ENCODE results near the gene SON.

SON gene

DNA sequence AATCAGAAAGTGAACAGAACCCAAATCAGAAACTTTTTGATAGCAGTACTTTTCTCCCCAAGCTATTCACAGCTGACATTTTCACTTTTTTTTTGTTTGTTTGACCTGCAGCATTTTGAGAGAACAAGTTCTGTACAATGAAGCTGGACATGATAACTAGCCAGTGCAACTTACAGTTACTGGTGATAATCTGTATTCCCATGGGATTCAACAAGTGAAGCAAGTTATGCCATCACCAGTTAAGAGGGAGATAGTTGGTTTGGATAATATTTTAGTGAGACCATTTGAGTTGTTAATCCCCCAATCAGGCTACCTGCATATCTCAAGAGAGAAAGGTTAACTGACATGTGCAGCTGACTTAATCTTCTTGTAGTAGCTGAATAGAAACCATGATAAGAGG is 18.1 kb downstream of the SON start:
- no peak for DNase-seq (ENCODE audit: low read depth)
- TF ChIP-seq, protein P1, sequence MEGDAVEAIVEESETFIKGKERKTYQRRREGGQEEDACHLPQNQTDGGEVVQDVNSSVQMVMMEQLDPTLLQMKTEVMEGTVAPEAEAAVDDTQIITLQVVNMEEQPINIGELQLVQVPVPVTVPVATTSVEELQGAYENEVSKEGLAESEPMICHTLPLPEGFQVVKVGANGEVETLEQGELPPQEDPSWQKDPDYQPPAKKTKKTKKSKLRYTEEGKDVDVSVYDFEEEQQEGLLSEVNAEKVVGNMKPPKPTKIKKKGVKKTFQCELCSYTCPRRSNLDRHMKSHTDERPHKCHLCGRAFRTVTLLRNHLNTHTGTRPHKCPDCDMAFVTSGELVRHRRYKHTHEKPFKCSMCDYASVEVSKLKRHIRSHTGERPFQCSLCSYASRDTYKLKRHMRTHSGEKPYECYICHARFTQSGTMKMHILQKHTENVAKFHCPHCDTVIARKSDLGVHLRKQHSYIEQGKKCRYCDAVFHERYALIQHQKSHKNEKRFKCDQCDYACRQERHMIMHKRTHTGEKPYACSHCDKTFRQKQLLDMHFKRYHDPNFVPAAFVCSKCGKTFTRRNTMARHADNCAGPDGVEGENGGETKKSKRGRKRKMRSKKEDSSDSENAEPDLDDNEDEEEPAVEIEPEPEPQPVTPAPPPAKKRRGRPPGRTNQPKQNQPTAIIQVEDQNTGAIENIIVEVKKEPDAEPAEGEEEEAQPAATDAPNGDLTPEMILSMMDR (conservative IDR thresholded peaks at IDR 0.05; ENCODE audit: low read depth, low read length): no peak
- H3K4me3 ChIP-seq (ENCODE audit: low read depth, low read length): no peak overlapping the region

DNA sequence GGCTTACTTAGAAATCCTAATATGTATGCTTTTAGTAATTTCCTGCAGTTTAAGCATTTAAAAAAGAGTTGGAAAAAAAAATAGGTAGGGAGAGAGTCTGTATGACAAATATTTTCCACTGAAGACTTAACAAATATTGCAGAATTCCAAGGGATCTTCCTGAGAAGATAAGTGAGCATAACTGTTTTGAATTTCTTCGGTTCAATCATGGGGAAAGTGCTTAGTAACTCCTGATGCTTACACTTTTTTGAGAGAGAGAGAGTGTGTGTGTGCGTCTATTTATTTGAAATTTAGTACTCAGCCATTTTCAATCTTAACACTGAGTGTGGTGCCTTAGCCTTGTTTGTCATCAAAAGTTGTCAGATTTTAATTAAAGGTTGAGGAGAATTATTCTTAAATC is 18.5 kb downstream of the SON start:
- TF ChIP-seq, protein P1 (conservative IDR thresholded peaks at IDR 0.05; ENCODE audit: low read depth, low read length): no peak
- no peak overlapping the region for H3K4me3 ChIP-seq (ENCODE audit: low read depth, low read length)
- DNase-seq (ENCODE audit: low read depth): no peak

DNA sequence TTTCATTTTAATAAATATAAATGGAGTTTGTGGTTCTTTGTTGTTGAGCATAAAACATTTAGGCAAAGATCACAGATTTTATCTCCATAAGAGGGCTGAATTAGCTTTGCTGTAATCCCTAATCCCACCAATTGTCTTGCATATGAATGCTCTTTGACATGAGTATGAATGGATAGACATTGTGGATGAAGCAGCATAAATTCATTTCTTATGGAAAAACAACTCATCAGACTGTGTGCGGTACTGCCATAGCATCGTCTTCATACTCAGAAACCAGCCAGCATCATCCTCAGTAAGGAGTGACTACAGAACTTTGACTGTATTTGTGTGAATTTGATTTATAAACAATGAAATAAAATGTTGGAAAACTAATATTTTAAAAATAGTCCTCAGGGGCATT is 19.6 kb downstream of the SON start:
- no peak overlapping the region for H3K4me3 ChIP-seq (ENCODE audit: low read depth, low read length)
- TF ChIP-seq, protein P1 (conservative IDR thresholded peaks at IDR 0.05; ENCODE audit: low read depth, low read length): no peak
- DNase-seq (ENCODE audit: low read depth): no peak

DNA sequence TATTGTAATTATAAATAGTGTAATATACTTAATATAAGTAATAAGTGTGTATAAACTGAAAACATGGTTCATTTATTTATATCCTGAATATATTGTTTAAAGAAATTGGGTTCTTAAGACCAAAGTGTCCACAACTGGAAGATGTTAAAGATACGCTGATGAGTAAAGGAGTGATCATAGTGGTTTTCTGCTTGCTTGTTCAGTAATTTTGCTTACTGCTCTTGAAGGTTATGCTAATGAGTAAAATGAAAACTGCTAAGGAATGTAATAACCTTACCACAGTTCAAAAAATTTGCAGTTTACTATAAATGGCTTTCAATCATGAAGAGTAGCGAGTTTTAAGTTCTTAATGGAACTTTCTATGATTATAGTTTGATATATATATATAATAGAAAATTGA is 23.7 kb downstream of the SON start:
- TF ChIP-seq, protein P1 (conservative IDR thresholded peaks at IDR 0.05; ENCODE audit: low read depth, low read length): no peak
- no peak overlapping the region for H3K4me3 ChIP-seq (ENCODE audit: low read depth, low read length)
- no peak for DNase-seq (ENCODE audit: low read depth)

DNA sequence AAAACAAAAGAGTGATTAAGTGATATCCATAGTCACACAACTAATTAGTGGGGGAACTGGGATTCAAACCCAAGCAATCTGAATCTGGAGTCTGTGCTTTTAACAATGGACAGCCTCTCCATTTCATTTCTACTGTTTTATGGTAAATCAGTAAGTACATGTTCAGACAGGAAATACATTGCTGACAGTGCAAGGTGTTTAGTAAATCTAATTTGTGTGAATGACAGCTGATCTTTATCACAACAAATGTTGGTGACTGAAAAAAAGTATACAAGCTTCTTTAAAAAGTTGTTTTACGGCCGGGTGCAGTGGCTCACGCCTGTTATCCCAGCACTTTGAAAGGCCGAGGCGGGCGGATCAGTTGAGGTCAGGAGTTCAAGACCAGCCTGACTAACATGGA is 25.1 kb downstream of the SON start:
- TF ChIP-seq, protein P1 (conservative IDR thresholded peaks at IDR 0.05; ENCODE audit: low read depth, low read length): no peak
- no peak overlapping the region for H3K4me3 ChIP-seq (ENCODE audit: low read depth, low read length)
- DNase-seq (ENCODE audit: low read depth): no peak

DNA sequence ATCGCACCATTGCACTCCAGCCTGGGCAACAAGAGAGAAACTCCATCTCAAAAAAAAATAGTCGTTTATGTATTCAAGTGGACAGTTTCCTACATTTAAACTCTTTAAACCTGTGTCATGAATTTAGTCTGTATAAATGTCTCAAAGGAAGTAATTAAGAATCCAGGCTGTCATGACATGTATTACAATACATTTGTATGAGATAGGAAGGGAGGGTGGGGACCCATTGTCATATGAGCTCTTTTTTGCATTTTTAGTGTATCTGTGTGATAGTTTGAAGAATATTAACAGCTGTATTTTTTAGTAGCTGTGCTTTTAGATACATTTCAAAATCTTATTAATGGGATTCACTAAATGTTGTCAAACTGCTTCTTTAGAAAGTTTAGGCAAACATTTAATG is 25.6 kb downstream of the SON start:
- TF ChIP-seq, protein P1 (conservative IDR thresholded peaks at IDR 0.05; ENCODE audit: low read depth, low read length): no peak
- DNase-seq (ENCODE audit: low read depth): no peak
- no peak overlapping the region for H3K4me3 ChIP-seq (ENCODE audit: low read depth, low read length)

DNA sequence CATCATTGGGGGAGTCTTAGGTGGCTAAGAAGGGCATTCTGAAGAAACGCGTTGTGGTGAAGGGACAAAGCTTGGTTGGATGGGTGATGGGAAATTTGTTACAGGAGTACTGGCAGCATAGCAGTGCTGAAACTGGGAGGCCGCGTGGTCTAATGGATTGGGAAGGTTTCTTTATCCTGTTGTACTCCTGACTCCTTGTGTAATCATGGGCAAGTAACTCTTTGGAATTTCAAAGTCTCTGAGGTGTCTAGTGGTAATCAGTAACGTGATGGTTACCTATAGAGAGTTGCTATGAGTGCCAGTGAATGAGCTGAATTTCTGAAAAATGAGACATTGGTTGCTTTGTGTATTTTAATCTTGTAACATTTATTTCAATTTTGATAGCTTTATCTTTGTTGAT is 27.2 kb downstream of the SON start:
- no peak for DNase-seq (ENCODE audit: low read depth)
- TF ChIP-seq, protein P1 (conservative IDR thresholded peaks at IDR 0.05; ENCODE audit: low read depth, low read length): no peak
- H3K4me3 ChIP-seq (ENCODE audit: low read depth, low read length): no peak overlapping the region
